ENCODE data around the gene NIT2.

The NIT2 gene

GRCh38 chr3:100370756-100371155 is 36.2 kb downstream of the NIT2 start:
- no peak overlapping the region for H4K91ac ChIP-seq (ENCODE audit: low read depth, low read length)
- H3K4me3 ChIP-seq (ENCODE audit: low read depth, low read length) = no peak overlapping the region
- H3K18ac ChIP-seq (ENCODE audit: low read length) = no peak overlapping the region
- H2AK5ac ChIP-seq (ENCODE audit: low read length) = no peak overlapping the region
- H3K4ac ChIP-seq (ENCODE audit: low read depth, low read length) = no peak overlapping the region
- no peak overlapping the region for H3K4me2 ChIP-seq (ENCODE audit: low read length)
- H2BK12ac ChIP-seq (ENCODE audit: low read length) = no peak overlapping the region
- no peak overlapping the region for H3K14ac ChIP-seq (ENCODE audit: low read length)
- H2BK120ac ChIP-seq (ENCODE audit: insufficient read depth, low read length, poor library complexity) = no peak overlapping the region
- H4K12ac ChIP-seq (ENCODE audit: low read depth, low read length) = no peak overlapping the region
- WGBS (ENCODE audit: extremely low coverage, insufficient coverage, insufficient read length) = no CpG with 5 or more reads among the region's 1 CpG
- no peak overlapping the region for H3K27ac ChIP-seq (ENCODE audit: low read depth, low read length)
- H4K8ac ChIP-seq (ENCODE audit: low read depth, low read length) = no peak overlapping the region
- no peak overlapping the region for H2BK5ac ChIP-seq (ENCODE audit: low read depth, low read length, poor library complexity)
- H3K79me2 ChIP-seq (ENCODE audit: control insufficient read depth, insufficient read depth, low read length, poor library complexity) = no peaks in the 10 kb centered on the region
- H3K9me3 ChIP-seq (ENCODE audit: insufficient read depth, low read depth, low read length) = no peaks in the 10 kb centered on the region
- H3K79me1 ChIP-seq (ENCODE audit: low read length) = no peaks in the 10 kb centered on the region
- no peak overlapping the region for H2AFZ ChIP-seq (ENCODE audit: insufficient read depth, low read length, poor library complexity)
- H3K9ac ChIP-seq (ENCODE audit: low read length) = no peak overlapping the region
- H3K27me3 ChIP-seq (ENCODE audit: insufficient read depth, low read length) = no peaks in the 10 kb centered on the region
- peaks cover 15 to 18% of the 10 kb centered on the region in 2 experiments for H3K36me3 ChIP-seq (ENCODE audit: control insufficient read depth in 1 of 2, insufficient read depth in 2 of 2, low read length in 2 of 2)
- no peaks in the 10 kb centered on the region for H3K4me1 ChIP-seq (ENCODE audit: control insufficient read depth in 1 of 2, insufficient read depth in 2 of 2, low read length in 2 of 2)
- no peak for DNase-seq
- H3K23ac ChIP-seq (ENCODE audit: low read length) = no peak overlapping the region

GRCh38 chr3:100374521-100374920 is 40.0 kb downstream of the NIT2 start:
- no peaks in the 10 kb centered on the region for H3K9me3 ChIP-seq (ENCODE audit: insufficient read depth, low read depth, low read length)
- H3K4me3 ChIP-seq (ENCODE audit: low read depth, low read length) = no peak overlapping the region
- no peak for DNase-seq
- H3K4me2 ChIP-seq (ENCODE audit: low read length) = no peak overlapping the region
- no peak overlapping the region for H2BK120ac ChIP-seq (ENCODE audit: insufficient read depth, low read length, poor library complexity)
- no peak overlapping the region for H2AK5ac ChIP-seq (ENCODE audit: low read length)
- no peak overlapping the region for H2BK5ac ChIP-seq (ENCODE audit: low read depth, low read length, poor library complexity)
- no peak overlapping the region for H3K9ac ChIP-seq (ENCODE audit: low read length)
- peaks cover 14 to 16% of the 10 kb centered on the region in 2 experiments for H3K36me3 ChIP-seq (ENCODE audit: control insufficient read depth in 1 of 2, insufficient read depth in 2 of 2, low read length in 2 of 2)
- no peaks in the 10 kb centered on the region for H3K27me3 ChIP-seq (ENCODE audit: insufficient read depth, low read length)
- H3K79me1 ChIP-seq (ENCODE audit: low read length) = no peaks in the 10 kb centered on the region
- no peak overlapping the region for H2BK12ac ChIP-seq (ENCODE audit: low read length)
- no peaks in the 10 kb centered on the region for H3K79me2 ChIP-seq (ENCODE audit: control insufficient read depth, insufficient read depth, low read length, poor library complexity)
- no peaks in the 10 kb centered on the region for H3K4me1 ChIP-seq (ENCODE audit: control insufficient read depth in 1 of 2, insufficient read depth in 2 of 2, low read length in 2 of 2)
- H4K8ac ChIP-seq (ENCODE audit: low read depth, low read length) = no peak overlapping the region
- H3K23ac ChIP-seq (ENCODE audit: low read length) = no peak overlapping the region
- no peak overlapping the region for H3K4ac ChIP-seq (ENCODE audit: low read depth, low read length)
- H3K27ac ChIP-seq (ENCODE audit: low read depth, low read length) = no peak overlapping the region
- no peak overlapping the region for H3K18ac ChIP-seq (ENCODE audit: low read length)
- H3K14ac ChIP-seq (ENCODE audit: low read length) = no peak overlapping the region
- no peak overlapping the region for H2AFZ ChIP-seq (ENCODE audit: insufficient read depth, low read length, poor library complexity)
- H4K91ac ChIP-seq (ENCODE audit: low read depth, low read length) = no peak overlapping the region
- no peak overlapping the region for H4K12ac ChIP-seq (ENCODE audit: low read depth, low read length)

GRCh38 chr3:100376301-100376700 is 41.7 kb downstream of the NIT2 start:
- DNase-seq = no peak
- H3K4me2 ChIP-seq (ENCODE audit: low read length) = no peak overlapping the region
- no peak overlapping the region for H2AFZ ChIP-seq (ENCODE audit: insufficient read depth, low read length, poor library complexity)
- H3K79me2 ChIP-seq (ENCODE audit: control insufficient read depth, insufficient read depth, low read length, poor library complexity) = no peaks in the 10 kb centered on the region
- no peaks in the 10 kb centered on the region for H3K9me3 ChIP-seq (ENCODE audit: insufficient read depth, low read depth, low read length)
- H2BK120ac ChIP-seq (ENCODE audit: insufficient read depth, low read length, poor library complexity) = no peak overlapping the region
- H3K18ac ChIP-seq (ENCODE audit: low read length) = no peak overlapping the region
- H3K27me3 ChIP-seq (ENCODE audit: insufficient read depth, low read length) = no peaks in the 10 kb centered on the region
- no peak overlapping the region for H3K14ac ChIP-seq (ENCODE audit: low read length)
- H4K8ac ChIP-seq (ENCODE audit: low read depth, low read length) = no peak overlapping the region
- no peaks in the 10 kb centered on the region for H3K4me1 ChIP-seq (ENCODE audit: control insufficient read depth in 1 of 2, insufficient read depth in 2 of 2, low read length in 2 of 2)
- no CpG with 5 or more reads among the region's 4 CpGs for WGBS (ENCODE audit: extremely low coverage, insufficient coverage, insufficient read length)
- no peak overlapping the region for H2AK5ac ChIP-seq (ENCODE audit: low read length)
- no peak overlapping the region for H3K4ac ChIP-seq (ENCODE audit: low read depth, low read length)
- H2BK5ac ChIP-seq (ENCODE audit: low read depth, low read length, poor library complexity) = no peak overlapping the region
- H4K91ac ChIP-seq (ENCODE audit: low read depth, low read length) = no peak overlapping the region
- no peak overlapping the region for H2BK12ac ChIP-seq (ENCODE audit: low read length)
- no peak overlapping the region for H3K23ac ChIP-seq (ENCODE audit: low read length)
- H3K36me3 ChIP-seq (ENCODE audit: control insufficient read depth in 1 of 2, insufficient read depth in 2 of 2, low read length in 2 of 2) = peaks cover 17 to 18% of the 10 kb centered on the region in 2 experiments
- H3K9ac ChIP-seq (ENCODE audit: low read length) = no peak overlapping the region
- H3K27ac ChIP-seq (ENCODE audit: low read depth, low read length) = no peak overlapping the region
- no peaks in the 10 kb centered on the region for H3K79me1 ChIP-seq (ENCODE audit: low read length)
- H4K12ac ChIP-seq (ENCODE audit: low read depth, low read length) = no peak overlapping the region
- no peak overlapping the region for H3K4me3 ChIP-seq (ENCODE audit: low read depth, low read length)

DNA sequence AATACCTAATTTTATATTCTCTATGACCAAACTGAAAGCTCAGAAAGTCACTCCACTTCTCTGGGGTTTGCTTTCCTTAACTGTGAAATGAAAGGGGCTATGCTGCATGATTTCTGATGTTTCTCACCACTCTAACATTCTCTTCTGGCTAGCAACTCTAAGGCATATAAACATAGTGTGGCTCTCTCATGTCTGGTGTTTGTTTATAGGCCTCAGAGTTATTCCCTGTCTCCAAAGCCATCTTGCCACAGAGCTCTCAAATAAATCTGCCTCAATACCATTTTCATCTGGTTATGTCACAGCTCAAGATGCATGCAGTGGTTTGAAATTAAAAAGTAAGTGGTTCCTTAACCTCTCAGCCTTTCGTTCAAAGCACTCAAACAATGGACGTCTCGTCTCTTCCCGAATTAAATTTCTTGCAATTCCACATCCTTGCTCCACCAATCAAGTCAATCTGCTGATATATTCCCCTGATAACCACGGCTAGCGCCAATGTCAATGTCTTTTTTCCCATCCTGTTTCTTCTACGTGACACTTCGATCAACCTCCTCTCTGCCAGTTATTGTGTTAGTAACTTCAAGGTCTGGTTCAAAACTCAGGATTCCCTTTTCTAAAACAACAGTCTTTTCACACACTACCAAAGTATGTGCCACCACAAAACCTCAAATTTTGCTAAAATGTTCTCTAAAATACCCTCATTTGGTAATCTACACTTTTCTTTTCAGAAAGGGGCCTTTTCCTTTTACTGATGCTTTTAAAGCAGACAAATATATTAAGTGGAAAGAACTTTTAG is 50.4 kb downstream of the NIT2 start:
- Histone ChIP-seq H2BK120ac (ENCODE audit: insufficient read depth, low read length, poor library complexity) (no peak overlapping the region), H2AFZ (ENCODE audit: insufficient read depth, low read length, poor library complexity) (no peak overlapping the region), H2BK12ac (ENCODE audit: low read length) (no peak overlapping the region), H3K4ac (ENCODE audit: low read depth, low read length) (no peak overlapping the region), H4K91ac (ENCODE audit: low read depth, low read length) (no peak overlapping the region), H3K4me3 (ENCODE audit: low read depth, low read length) (no peak overlapping the region), H4K12ac (ENCODE audit: low read depth, low read length) (no peak overlapping the region), H3K27ac (ENCODE audit: low read depth, low read length) (no peak overlapping the region), H3K18ac (ENCODE audit: low read length) (no peak overlapping the region), H3K27me3 (ENCODE audit: insufficient read depth, low read length) (no peaks in the 10 kb centered on the region), H3K79me2 (ENCODE audit: control insufficient read depth, insufficient read depth, low read length, poor library complexity) (no peaks in the 10 kb centered on the region), H3K23ac (ENCODE audit: low read length) (no peak overlapping the region), H3K14ac (ENCODE audit: low read length) (no peak overlapping the region), H3K4me2 (ENCODE audit: low read length) (no peak overlapping the region), H3K36me3 (ENCODE audit: control insufficient read depth in 1 of 2, insufficient read depth in 2 of 2, low read length in 2 of 2) (peaks cover 4 to 9% of the 10 kb centered on the region in 2 experiments), H3K79me1 (ENCODE audit: low read length) (no peaks in the 10 kb centered on the region), H3K9ac (ENCODE audit: low read length) (no peak overlapping the region), H2BK5ac (ENCODE audit: low read depth, low read length, poor library complexity) (no peak overlapping the region), H4K8ac (ENCODE audit: low read depth, low read length) (no peak overlapping the region), H3K9me3 (ENCODE audit: insufficient read depth, low read depth, low read length) (no peaks in the 10 kb centered on the region), H2AK5ac (ENCODE audit: low read length) (no peak overlapping the region), H3K4me1 (ENCODE audit: control insufficient read depth in 1 of 2, insufficient read depth in 2 of 2, low read length in 2 of 2) (no peaks in the 10 kb centered on the region)
- no CpG with 5 or more reads among the region's 8 CpGs for WGBS (ENCODE audit: extremely low coverage, insufficient coverage, insufficient read length)
- DNase-seq = no peak
